Activated gamma-delta T cell treated with anti-CD3 and anti-CD28 coated beads, Interleukin-2, amount 50 U/mL, for 16 hours (primary cell): ENCODE measurements around the gene MIF.
A peak's percentile ranks its signal among the peaks of the same experiment; 100 is the strongest.
"Not testable (repeated sequence)": the region's sequence is repeated elsewhere in the genome, so short reads cannot be mapped to it uniquely, and the experiment has no call there.

Experiments
- DNase-seq: peaks from one replicate; pipeline ENCODE4 v3.0.0-alpha.2; 2020; ENCODE audit warnings: low read depth

The MIF gene

GRCh38 chr22:23903328-23903971 is 9.3 kb downstream of the MIF start:
- DNase-seq: no peak

- no peak for DNase-seq
These were observed 10.5 kb downstream of the MIF start for GRCh38 chr22:23904573-23905254.

GRCh38 chr22:23906641-23907040 is 12.5 kb downstream of the MIF start:
- DNase-seq: no peak

GRCh38 chr22:23907423-23907822 is 13.2 kb downstream of the MIF start:
- DNase-seq: not testable (repeated sequence)

- no peak for DNase-seq
These were observed 14.5 kb downstream of the MIF start for GRCh38 chr22:23908587-23909205.

GRCh38 chr22:23909296-23909898 is 15.2 kb downstream of the MIF start:
- DNase-seq: no peak

- no peak for DNase-seq
These were observed 16.5 kb downstream of the MIF start for GRCh38 chr22:23910496-23911190.

GRCh38 chr22:23911318-23911980 is 17.3 kb downstream of the MIF start:
- DNase-seq: no peak

- DNase-seq: no peak
These were observed 18.2 kb downstream of the MIF start for GRCh38 chr22:23912293-23912903.

- no peak for DNase-seq
These were observed 19.1 kb downstream of the MIF start for GRCh38 chr22:23913306-23913660.

GRCh38 chr22:23913661-23914353 is 19.6 kb downstream of the MIF start:
- peak; percentile 98 for DNase-seq

- DNase-seq: no peak
These were observed 21.1 kb downstream of the MIF start for GRCh38 chr22:23915290-23915689.

- not testable (repeated sequence) for DNase-seq
These were observed 26.1 kb downstream of the MIF start for GRCh38 chr22:23920267-23920611.

GRCh38 chr22:23921586-23922201 is 27.5 kb downstream of the MIF start:
- DNase-seq: not testable (repeated sequence)

- no peak for DNase-seq
These were observed 28.7 kb downstream of the MIF start for GRCh38 chr22:23922921-23923320.

GRCh38 chr22:23925020-23925606 is 30.9 kb downstream of the MIF start:
- no peak for DNase-seq

- DNase-seq: no peak
These were observed 32.4 kb downstream of the MIF start for GRCh38 chr22:23926561-23926960.

- DNase-seq: no peak
These were observed 44.3 kb downstream of the MIF start for GRCh38 chr22:23938328-23939016.

- no peak for DNase-seq
These were observed 44.8 kb downstream of the MIF start for GRCh38 chr22:23939017-23939357.

- DNase-seq: not testable (repeated sequence)
These were observed 46.0 kb downstream of the MIF start for GRCh38 chr22:23940166-23940565.
